ENCODE measurements around the gene HAND2.

DNA sequence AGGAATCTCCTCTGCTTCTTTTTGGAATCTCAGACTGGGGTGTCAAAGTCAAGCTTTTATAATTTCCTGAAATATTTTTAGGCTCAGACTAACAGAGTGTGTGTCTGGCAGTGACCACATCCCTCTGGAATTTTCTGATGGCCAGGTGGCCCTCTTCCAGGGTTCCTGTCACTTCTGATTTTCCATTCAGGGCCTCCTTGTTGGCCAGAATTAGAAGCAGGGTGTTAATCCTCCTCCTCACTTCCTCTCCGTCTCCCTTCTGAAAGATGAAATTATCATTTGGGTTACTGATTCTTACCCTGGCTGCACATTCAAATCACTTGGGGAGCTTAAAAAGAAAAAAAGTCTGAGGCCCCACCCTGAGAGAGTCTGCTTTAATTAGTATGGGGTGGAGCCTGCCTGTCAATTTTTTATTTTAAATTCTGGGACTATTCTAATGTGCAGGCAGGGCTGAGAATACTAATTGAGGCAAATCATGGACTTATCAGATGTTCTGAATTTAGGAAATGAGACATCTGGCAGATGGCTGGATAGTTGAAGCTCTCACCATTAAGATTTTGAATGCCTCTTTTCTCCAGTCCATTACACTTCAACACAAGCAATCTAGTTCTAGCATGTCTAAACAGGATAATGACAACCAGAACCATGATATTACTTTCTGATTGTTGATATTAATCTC lies 43.2 kb downstream of the HAND2 start:
- TF ChIP-seq, protein P1, sequence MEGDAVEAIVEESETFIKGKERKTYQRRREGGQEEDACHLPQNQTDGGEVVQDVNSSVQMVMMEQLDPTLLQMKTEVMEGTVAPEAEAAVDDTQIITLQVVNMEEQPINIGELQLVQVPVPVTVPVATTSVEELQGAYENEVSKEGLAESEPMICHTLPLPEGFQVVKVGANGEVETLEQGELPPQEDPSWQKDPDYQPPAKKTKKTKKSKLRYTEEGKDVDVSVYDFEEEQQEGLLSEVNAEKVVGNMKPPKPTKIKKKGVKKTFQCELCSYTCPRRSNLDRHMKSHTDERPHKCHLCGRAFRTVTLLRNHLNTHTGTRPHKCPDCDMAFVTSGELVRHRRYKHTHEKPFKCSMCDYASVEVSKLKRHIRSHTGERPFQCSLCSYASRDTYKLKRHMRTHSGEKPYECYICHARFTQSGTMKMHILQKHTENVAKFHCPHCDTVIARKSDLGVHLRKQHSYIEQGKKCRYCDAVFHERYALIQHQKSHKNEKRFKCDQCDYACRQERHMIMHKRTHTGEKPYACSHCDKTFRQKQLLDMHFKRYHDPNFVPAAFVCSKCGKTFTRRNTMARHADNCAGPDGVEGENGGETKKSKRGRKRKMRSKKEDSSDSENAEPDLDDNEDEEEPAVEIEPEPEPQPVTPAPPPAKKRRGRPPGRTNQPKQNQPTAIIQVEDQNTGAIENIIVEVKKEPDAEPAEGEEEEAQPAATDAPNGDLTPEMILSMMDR (conservative IDR thresholded peaks at IDR 0.05; ENCODE audit: low read depth in 2 of 2): no peak
- no peak for TF ChIP-seq EZH2 (IDR thresholded peaks at IDR 0.05; ENCODE audit: low read depth, unreplicated experiment)
- TF ChIP-seq, protein P2, sequence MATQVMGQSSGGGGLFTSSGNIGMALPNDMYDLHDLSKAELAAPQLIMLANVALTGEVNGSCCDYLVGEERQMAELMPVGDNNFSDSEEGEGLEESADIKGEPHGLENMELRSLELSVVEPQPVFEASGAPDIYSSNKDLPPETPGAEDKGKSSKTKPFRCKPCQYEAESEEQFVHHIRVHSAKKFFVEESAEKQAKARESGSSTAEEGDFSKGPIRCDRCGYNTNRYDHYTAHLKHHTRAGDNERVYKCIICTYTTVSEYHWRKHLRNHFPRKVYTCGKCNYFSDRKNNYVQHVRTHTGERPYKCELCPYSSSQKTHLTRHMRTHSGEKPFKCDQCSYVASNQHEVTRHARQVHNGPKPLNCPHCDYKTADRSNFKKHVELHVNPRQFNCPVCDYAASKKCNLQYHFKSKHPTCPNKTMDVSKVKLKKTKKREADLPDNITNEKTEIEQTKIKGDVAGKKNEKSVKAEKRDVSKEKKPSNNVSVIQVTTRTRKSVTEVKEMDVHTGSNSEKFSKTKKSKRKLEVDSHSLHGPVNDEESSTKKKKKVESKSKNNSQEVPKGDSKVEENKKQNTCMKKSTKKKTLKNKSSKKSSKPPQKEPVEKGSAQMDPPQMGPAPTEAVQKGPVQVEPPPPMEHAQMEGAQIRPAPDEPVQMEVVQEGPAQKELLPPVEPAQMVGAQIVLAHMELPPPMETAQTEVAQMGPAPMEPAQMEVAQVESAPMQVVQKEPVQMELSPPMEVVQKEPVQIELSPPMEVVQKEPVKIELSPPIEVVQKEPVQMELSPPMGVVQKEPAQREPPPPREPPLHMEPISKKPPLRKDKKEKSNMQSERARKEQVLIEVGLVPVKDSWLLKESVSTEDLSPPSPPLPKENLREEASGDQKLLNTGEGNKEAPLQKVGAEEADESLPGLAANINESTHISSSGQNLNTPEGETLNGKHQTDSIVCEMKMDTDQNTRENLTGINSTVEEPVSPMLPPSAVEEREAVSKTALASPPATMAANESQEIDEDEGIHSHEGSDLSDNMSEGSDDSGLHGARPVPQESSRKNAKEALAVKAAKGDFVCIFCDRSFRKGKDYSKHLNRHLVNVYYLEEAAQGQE (IDR thresholded peaks at IDR 0.05; ENCODE audit: unreplicated experiment): no peak
- TF ChIP-seq POLR2AphosphoS5 (IDR thresholded peaks at IDR 0.05; ENCODE audit: low read depth): no peak
- TF ChIP-seq, protein P3, sequence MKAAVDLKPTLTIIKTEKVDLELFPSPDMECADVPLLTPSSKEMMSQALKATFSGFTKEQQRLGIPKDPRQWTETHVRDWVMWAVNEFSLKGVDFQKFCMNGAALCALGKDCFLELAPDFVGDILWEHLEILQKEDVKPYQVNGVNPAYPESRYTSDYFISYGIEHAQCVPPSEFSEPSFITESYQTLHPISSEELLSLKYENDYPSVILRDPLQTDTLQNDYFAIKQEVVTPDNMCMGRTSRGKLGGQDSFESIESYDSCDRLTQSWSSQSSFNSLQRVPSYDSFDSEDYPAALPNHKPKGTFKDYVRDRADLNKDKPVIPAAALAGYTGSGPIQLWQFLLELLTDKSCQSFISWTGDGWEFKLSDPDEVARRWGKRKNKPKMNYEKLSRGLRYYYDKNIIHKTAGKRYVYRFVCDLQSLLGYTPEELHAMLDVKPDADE (IDR thresholded peaks at IDR 0.05): no peak
- no peak for TF ChIP-seq EZH2phosphoT487 (IDR thresholded peaks at IDR 0.05; ENCODE audit: unreplicated experiment)
- no peak for TF ChIP-seq CREB1 (CRISPR knock-in tag; IDR thresholded peaks at IDR 0.05; ENCODE audit: low read depth)

Measured in GM23338 (cell line).